GM18870 (cell line): ENCODE measurements around the gene ZNF577.
"Not testable (repeated sequence)": the region's sequence is repeated elsewhere in the genome, so short reads cannot be mapped to it uniquely, and the experiment has no call there.

Experiments used
- ATAC-seq: cut with Tn5 transposase; IDR thresholded peaks from one replicate; pipeline ENCODE4 v1.9.1; 2021; ENCODE audit warnings: moderate library complexity; ENCODE audit not compliant: unreplicated experiment

Gene ZNF577

DNA sequence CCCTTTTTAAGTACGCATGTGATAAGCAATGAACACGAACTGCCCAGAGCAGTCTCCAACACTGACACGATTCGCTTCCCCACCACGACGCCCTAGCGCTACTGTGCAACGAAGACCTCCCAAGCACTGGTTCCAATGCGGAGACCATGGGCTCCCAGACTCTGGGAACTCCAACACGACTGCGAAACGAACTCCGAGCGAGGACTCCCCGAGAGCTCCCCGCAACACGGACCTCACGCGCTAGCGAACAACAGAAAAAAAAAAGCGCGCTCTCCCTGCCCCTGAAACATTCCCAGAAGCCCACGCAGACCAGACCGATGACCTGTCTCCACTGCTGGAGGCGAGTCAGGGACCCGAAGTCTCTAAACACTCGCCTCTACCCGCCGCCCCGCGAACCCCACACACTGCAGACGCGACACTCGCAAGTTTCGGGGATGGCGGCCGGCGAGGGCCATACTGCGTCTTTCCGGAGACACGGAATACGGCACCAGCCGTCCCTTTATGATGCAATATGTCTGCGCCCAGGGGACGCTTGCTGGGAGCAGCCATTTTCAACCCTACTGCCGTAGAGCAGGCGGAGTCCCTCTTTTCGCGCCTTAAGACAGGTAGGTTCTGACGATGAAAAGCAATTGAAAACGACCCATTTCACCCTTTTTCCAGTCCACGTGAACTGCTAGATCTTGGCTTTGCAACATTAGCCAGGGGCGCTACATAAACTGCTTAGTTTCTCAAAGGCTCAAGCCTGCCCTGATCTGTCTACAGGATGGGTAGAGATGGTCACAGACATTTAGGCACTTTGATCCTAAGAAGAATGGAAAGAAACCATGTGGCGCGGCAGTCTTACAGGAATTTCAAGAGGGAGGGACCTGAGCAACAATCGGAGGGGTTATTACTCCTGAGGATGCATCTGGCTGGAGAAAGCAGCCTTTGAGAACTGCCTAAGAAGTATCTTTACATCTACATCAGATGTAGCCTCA is at the start of gene ZNF577:
TSS of gene ZNF577 (minus strand) at position 430 of the 977 bp plus-strand sequence. CDS start 7,569 bp downstream, outside the sequence.
- ATAC-seq = no peak

DNA sequence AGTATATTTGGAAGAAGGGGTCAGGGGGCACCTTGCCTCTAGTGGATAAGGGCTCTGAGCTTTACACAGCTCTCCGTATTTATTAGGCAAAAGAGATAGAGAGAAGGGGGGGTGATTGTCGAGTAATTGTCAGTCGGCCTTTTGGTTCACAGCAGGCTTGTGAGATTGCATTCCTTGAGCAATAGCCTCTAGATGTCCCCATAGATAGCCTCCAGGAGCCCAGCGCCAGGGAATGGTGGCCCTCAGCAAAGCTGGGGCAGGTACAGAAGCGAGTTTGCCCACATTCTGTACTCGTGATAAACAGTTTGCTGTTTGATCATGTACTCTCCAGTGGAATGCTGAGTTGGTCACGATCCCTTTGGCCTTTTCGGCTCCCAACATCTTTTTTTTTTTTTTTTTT is 44.2 kb upstream of the ZNF577 start:
- ATAC-seq = no peak

DNA sequence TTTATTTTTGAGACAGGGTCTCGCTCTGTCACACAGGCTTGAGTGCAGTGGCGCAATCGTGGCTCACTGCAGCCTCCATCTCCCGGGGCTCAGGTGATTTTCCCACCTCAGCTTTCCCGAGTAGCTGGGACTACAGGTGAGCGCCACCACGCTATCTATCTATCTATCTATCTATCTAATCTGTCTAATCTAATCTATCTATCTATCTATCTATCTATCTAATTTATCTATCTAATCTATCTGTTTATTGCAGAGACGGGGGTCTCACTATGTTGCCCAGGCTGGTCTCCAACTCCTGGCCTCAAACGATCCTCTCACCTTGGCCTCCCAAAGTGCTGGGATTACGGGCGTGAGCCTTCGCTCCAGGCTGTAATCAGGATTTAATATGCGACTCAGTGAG is 40.1 kb upstream of the ZNF577 start:
- ATAC-seq = no peak

DNA sequence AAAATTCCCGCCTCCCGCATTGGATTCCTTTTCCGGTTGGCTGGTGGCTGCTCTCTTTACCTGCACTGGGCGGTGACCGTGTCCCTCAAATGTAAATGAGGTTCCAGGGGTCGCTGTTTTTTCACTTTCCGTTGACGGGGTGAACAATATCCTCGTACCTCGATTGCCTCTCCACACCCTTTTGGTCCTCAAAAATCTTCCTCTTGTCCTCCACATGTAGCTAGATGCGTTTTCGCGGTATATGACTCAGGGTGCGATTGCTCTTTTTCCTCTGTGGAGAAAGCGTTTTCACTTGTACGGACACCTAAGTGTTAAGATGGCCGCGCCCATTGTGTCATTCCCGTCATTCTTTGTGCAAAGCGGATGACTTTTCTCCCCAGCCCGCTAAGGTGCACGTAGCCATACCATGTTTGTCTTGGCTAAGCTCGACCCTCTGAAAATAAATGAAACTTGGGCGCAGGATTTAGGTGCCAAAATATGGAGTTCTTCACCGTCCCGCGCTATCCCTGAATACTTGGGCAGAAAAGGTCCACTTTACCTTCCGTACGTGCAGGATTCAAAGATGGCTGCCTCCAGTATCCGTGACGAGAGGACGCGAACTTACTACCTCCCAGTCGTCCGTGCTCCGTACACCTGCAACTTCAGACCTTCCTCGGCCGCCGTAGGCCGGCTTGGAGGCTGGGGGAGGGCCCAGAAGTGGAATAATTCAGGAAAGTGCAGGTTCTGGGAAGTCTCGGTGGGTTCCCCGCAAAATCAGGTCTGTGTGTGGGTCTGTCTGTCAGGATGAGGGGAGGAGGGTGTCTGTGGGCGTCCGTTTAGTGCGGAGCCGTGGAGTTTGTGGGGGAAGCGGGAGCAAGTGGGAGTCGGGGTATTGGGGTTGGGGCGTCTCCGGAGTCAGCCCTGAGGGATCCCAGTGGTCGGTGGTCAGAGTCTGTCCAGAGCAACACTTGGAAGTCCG is 39.3 kb upstream of the ZNF577 start, which contains the start of gene ZNF613:
TSS of gene ZNF613 (plus strand) at position 689 of the 958 bp plus-strand sequence. CDS start 8,749 bp downstream, outside the sequence.
- peak; percentile 76 for ATAC-seq

DNA sequence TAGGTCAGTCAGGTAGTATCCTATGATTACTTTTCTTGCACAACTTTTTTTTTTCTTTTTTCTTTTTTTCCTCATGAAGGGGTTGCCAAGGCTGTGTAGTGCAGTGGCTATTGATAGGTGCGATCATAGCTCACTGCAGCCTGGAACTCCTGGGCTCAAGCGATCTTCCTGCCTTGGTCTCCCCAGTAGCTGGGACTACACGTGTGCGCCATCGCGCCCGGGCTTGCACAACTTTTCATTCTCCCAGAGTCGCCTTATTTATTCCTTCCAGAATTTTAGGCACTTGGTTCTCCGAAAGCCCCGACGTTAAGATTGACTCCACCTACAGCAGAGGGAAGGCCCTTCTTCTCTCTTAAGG is 38.7 kb upstream of the ZNF577 start:
- no peak for ATAC-seq

DNA sequence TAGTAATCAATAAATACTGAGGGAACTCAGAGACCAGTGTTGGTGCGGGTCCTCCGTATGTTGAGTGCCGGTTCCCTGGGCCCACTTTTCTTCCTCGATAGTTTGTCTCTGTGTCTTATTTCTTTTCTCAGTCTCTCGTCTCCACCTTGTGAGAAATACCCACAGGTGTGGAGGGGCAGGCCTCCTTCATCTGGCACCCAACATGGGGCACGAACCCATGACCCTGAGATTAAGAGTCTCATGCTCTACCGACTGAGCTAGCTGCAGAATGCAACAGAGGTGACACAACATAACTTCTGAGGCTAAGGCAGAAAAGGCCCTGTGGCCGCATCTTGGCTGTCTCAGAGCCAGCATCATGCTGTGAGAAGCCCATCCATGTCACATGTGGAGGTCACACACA is 34.2 kb upstream of the ZNF577 start:
- ATAC-seq = no peak

DNA sequence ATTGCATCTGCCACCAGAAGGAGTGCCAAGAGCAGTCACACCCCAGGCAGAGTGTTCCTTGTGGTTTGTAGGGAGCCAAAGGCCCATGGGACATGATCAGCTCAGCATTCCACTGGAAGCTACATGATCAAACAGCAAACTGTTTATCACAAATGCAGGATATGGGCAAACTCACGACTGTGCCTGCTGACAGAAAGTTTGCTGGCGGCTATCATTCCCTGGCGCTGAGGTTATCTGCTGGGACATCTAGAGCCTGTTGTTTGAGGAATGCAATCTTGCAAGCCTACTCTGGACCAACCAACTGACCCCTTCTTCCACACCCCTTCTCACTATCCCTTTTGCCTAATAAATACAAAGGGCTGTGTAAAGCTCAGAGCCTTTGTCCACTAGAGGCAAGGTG is 31.9 kb upstream of the ZNF577 start:
- no peak for ATAC-seq

DNA sequence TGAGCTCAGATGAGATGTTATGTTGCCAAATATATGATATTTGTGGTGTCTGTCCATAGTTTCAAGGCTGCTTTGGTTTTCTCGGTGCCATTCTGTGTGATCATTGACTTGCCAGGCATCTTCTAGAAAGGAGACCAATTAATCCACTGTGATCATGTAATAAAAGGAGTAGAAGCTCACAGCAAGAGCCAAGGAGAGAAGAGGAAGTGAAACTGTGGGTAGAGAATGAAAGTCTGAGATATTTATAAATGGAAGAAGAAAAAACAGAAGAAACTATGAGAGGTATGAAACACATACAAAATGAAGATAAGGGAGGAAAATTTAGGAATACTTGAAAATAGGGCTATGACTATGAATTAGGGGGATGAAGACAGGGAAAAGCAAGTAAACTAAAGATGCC is 28.4 kb upstream of the ZNF577 start:
- no peak for ATAC-seq

DNA sequence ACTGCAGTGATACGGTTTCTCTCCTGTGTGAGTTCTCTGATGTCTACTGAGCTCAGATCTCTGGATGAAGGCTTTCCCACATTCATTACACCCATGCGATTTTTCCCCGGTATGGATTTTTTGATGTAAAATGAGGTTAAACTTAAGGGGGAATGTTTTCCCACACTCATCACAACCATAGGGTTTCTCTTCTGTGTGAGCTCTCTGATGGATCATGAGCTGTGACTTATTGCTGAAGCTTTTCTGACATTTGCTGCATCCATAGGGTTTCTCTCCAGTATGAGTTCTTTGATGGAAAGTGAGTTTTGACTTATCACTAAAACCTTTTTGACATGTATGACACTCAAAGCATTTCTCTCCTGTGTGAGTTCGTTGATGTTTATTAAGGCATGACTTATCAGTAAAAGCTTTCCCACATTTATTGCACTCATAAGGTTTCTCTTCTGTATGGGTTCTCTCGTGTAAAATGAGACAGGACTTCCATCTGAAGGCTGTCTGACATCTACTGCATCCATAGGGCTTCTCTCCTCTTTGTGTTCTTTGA is 27.6 kb upstream of the ZNF577 start:
- no peak for ATAC-seq

DNA sequence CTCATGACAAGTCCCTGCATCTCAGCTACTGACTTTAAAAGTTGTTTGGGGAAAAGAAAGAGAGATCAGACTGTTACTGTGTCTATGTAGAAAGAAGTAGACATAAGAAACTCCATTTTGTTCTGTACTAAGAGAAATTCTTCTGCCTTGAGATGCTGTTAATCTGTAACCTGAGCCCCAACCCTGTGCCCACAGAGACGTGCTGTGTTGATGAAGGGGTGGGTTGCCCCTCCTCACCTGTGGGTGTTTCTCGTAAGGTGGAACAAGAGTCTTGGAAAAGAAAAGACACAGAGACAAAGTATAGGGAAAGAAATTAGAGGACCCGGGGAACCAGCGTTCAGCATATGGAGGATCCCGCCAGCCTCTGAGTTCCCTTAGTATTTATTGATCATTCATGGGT is 20.2 kb upstream of the ZNF577 start:
- ATAC-seq = not testable (repeated sequence)

DNA sequence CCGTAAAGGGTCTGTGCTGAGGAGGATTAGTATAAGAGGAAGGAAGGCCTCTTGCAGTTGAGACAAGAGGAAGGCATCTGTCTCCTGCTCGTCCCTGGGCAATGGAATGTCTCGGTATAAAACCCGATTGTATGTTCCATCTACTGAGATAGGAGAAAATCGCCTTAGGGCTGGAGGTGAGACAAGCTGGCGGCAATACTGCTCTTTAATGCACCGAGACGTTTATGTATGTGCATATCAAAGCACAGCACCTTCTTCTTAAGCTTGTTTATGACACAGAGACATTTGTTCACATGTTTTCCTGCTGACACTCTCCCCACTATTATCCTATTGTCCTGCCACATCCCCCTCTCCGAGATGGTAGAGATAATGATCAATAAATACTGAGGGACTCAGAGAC is 18.4 kb upstream of the ZNF577 start:
- not testable (repeated sequence) for ATAC-seq

DNA sequence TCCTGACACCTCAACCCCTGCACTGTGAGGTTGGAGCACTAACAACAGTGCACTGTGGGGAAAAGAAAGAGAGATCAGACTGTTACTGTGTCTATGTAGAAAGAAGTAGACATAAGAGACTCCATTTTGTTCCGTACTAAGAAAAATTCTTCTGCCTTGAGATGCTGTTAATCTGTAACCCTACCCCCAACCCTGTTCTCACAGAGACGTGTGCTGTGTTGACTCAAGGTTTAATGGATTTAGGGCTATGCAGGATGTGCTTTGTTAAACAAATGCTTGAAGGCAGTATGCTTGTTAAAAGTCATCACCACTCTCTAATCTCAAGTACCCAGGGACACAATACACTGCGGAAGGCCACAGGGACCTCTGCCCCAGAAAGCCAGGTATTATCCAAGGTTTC is 17.9 kb upstream of the ZNF577 start:
- not testable (repeated sequence) for ATAC-seq

DNA sequence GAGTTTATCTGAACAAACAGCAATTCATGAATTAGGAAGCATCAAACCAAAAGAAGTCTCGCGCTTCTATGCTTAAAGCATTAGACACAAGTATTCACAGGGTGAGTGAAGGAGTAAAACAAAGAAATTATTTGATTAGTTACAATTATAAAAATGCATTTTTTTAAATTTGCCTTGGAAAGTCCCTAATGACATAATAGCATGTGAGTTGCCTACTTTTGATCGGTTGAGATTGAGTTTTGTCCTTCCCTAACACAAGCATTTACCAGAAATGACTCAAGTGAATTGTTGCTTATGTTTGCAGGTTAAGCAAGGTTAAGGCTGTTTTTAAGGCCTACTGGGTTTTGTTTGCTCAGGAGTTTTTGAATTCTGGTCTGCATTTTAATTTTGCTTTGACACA is 17.5 kb upstream of the ZNF577 start:
- no peak for ATAC-seq

DNA sequence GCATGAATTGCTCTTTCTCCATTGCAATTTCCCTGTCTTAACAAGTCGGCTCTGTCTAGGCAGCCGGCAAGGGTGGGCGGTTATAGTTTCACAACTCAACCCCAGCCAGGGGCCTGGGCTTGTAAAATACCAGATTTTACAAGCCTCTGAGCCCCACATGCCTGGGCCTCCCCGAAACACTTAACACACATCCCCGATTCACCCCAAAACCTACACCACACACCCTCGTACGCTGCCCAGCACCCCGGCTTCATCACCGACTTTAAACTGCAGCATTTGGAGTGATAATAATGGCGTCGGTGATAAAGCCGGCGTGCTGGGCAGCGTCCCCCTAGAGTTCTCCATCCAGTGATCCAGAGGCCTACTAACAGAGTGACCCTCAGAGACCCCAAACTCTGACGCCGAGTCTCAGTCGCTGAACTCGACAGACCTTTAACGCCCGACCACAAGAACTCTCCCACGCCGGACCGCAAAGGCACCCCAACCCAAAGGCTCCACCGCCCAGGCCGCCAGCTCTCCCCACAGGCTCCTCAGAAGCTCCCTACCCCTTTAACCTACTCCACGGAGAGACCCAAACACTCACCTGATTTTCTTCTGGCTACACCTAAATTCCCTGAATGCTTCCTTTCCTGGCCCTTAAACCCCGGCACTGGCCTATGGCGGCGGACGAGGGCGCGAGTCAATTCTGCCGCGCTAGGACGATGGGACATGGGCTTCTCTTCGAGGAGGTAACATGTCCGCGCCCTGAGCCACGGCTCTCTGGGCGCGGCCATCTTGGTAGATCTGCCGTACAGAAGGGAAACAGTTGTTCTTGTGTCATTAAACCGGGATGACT is 16.8 kb upstream of the ZNF577 start, which contains the start of gene ZNF649:
TSS of gene ZNF649 (minus strand) at position 687 of the 835 bp plus-strand sequence. CDS start 4,910 bp downstream, outside the sequence.
- ATAC-seq = peak; percentile 53

DNA sequence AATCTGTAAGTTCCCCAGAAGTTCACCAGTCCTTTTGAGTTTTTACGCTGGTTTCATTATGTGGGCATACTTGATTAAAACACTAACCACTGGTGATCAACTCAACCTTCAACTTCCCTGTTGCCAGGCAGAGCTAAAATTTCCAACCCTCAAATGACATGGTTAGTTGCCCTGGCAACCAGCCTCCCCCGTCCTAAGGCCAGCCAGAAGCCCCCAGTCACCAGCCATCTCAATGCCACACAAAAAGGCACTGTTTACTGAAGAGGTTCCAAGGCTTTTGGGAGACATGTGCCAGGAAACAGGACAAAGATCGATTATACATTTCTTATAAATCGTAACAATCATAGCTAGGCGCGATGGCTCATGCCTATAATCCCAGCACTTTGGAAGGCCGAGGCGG is 15.4 kb upstream of the ZNF577 start:
- ATAC-seq = no peak

DNA sequence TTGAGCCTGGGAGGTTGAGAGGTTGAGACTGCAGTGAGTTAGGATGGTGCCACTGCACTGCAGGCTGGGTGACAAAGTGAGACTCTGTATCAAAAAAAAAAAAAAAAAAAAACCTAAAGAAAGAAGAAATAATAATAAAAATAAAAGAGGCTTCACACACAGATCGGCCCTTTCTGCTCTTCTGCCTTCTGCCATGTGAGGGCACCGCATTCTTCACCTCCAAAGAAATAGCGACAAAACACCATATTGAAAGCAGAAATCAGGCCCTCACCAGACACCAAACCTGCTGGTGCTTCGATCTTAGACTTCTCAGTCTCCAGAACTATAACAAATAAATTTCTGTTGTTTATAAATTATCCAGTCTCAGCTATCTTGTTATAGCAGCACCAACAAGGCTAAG is 14.1 kb upstream of the ZNF577 start:
- ATAC-seq = no peak

DNA sequence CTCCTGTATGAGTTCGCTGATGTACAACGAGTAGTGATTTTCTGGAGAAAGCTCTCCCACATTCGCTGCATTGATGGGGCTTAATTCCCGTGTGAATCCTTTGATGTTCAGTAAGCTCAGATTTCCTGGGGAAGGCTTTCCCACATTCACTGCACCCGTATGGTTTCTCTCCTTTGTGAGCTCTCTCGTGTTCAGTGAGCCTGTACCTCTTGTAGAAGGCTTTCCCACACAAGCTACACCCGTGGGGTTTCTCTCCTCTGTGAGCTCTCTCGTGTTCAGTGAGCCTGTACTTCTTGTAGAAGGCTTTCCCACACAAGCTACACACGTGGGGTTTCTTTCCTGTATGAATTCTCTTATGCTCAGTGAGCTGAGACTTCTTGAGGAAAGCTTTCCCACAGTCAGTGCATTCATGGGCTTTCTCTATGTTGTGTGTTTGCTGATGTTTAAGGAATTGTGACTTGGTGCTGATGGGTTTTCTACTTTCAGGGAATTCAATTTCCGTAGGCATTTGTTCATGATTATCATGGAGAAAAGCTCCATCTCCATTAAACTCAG is 3.5 kb upstream of the ZNF577 start:
- ATAC-seq = no peak

DNA sequence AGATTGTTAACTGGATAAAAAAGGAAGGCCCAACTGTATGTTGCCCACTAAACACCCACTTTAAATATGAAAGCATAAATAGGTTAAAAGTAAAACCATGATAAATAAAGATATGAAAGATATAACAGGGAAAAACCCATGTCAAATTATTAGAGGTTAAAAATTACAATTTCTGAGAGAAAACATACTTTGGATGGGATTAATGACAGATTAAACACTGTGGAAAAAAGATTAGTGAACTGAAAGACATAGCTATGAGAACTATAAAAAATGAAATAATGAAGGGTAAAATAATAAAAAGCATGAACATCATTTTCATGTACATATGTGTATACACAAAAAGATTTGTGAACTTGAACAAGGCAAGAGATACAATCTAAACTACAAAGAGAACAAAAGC is 2.2 kb upstream of the ZNF577 start:
- no peak for ATAC-seq

DNA sequence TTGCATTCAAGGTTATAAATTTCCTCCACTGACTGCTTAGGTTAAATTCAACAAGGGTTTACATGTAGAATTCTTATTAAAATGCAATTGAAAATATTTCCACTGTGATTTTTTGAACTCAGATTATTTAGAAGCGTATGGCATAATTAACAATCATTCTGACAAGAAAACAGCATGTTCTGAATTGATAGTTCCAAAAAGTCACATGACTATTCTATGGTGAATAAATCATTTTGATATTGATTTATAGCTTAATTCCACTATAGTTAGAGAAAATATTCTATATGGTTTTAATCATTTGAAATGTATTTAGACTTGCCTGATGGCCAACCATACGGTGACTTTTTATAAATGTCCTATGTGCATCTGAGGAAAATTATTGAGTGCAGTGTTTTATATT is 3.0 kb downstream of the ZNF577 start:
- no peak for ATAC-seq

DNA sequence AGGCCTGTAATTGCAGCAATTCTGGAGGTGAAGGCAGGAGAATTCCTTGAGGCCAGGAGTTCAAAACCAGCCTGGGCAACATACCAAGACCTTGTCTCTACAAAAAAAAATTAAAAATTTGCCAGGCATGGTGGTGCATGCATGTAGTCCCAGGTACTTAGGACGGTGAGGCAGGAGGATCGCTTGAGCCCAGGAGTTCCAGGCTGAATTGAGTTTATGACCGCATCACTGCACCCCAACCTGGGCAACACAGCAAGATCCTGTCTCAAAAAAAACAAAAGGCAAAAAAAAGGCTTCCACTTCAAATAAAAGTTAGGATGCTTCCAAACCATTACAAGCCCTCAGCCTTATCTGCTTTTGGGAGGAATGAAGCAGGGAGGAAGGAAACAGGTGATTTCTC is 5.2 kb downstream of the ZNF577 start:
- ATAC-seq = no peak
